ENCODE measurements around the gene AKAP5.
"Not testable (repeated sequence)": the region's sequence is repeated elsewhere in the genome, so short reads cannot be mapped to it uniquely, and the experiment has no call there.

The AKAP5 gene

DNA sequence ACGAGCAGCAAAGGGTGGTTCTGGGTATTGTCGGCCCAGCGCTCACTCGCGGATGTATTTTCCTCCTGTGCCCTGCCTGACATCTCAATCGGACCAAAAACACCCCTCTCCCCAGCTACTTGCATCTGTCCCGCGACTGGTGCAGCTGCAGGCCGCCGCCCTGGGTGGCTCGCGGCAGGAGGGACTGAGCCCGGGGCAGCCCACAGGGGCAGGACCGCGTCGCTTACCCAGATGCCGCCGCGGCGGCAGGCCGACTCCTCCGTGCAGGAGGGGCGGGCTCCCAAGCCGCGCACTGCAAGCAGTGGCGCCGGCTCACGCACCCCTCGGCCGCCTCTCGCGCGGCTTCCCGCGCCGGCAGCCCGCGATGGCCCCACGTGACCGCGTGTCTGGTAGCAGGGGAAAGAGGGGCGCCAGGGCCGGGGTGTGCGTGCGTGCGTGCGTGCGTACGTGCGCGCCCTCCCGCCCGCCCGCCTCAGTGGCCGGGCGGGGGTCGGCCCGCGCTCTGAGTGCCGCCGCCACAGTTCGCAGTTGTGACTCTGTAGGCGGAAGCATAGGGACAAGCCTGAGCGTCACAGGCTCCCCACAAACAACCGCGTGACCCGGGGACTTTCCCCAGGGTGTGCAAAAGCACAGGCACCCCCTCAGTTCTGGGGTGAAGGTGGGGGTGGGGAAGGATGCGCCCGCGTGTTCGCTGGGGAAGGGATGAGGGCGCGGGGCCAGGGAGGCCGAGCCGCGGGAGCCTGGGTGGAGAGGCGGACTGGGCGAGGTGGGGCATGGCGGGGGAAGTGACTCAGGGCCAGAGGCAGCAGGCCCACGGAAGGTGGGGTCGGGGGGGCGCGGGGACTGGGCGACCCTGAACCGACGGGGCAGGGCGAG lies 38.4 kb downstream of the AKAP5 start, which contains the start of gene ZBTB25:
Gene ZBTB25 (minus strand): TSS at position 405 of the 876 bp plus-strand sequence. CDS start 13,305 bp downstream, outside the sequence.
- peak; percentile 93 for DNase-seq (ENCODE audit: low spot score)

GRCh38 chr14:64504310-64504896 lies 39.1 kb downstream of the AKAP5 start, which contains the start of gene ZBTB1:
Gene ZBTB1, plus strand, starts transcription at chr14:64504770. Its CDS starts 16,735 bp downstream, at chr14:64521505.
- peak; percentile 83 for DNase-seq (ENCODE audit: low spot score)

- DNase-seq (ENCODE audit: low spot score) = peak; percentile 86
These were observed 39.8 kb downstream of the AKAP5 start for GRCh38 chr14:64504897-64505794.

- no peak for DNase-seq (ENCODE audit: low spot score)
These were observed 41.4 kb downstream of the AKAP5 start for GRCh38 chr14:64506721-64507120.

DNA sequence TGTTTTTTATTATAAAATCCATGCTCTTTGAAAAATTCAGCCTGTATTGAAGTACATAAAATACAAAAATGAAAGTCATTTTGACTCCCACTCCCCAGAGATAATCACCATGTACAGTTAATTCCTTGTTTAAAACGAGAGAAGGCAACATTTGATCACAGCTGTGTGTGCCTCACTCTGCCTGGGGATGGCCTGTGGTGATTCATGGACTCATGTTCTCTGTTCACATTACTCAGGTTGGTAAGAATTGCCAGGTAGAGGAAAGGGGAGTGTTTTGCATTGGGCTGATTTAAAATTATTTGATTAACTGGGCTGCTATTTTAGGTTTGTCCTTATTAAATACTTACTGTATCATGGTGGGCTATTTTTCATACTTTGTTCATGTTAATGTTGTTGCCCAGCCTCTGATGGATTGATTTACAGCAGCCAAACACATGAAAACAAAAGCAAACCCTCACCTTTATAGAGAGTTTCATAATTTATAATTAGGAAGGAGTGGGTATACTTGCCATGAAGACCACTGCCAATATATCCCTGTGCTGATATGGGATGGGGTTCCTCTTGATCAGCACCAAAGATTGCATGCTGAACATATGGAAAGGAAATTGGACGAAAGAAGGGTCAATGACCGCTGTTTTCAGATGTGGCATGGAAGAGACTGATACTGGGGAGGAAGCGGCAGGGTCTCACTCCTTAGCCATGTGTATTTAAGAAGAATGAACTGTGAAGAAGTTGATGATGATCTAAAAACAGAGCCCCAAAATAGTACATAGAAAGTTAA lies 42.3 kb downstream of the AKAP5 start:
- DNase-seq (ENCODE audit: low spot score) = no peak

DNA sequence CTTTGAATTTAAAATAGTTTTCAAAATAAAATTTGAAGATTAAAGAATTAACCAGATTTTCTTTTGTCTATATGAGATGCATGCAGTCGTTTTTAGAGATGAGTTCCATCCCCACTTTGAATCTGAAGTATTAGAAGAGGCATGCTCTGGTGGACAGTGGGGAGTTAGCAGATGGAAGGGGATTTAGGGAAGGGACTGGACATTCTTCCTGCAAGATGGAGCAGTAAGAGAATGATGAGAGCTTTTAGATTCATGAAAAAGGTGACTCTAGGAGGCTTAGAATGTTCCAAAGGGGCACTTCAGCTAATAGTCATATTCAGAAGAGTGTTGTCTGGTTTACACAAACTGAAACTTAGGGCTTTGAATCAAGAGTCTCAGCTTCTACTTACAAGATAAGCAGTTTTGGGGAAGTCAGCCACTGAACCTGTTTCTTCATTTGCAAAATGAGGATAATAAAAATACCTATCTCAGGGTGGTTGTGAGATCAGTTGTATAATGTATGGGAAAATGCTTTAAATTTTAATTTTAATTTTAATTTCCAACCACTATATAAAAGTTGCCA lies 43.0 kb downstream of the AKAP5 start:
- no peak for DNase-seq (ENCODE audit: low spot score)

DNA sequence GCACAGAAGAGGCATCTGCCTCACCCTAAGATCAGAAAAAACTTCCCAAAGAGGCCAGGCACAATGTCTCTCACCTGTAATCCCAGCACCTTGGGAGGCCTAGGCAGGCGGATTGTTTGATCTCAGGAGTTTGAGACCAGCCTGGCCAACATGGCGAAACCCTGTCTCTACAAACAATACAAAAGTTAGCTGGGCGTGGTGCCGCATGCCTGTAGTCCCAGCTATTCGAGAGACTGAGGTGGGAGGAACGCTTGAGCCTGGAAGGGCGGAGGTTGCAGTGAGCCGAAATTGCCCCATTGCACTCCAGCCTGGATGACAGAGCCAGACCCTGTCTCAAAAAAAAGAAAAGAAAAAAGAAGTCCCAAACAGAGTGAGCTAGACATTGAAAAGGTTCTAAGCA lies 43.7 kb downstream of the AKAP5 start:
- no peak for DNase-seq (ENCODE audit: low spot score)

DNA sequence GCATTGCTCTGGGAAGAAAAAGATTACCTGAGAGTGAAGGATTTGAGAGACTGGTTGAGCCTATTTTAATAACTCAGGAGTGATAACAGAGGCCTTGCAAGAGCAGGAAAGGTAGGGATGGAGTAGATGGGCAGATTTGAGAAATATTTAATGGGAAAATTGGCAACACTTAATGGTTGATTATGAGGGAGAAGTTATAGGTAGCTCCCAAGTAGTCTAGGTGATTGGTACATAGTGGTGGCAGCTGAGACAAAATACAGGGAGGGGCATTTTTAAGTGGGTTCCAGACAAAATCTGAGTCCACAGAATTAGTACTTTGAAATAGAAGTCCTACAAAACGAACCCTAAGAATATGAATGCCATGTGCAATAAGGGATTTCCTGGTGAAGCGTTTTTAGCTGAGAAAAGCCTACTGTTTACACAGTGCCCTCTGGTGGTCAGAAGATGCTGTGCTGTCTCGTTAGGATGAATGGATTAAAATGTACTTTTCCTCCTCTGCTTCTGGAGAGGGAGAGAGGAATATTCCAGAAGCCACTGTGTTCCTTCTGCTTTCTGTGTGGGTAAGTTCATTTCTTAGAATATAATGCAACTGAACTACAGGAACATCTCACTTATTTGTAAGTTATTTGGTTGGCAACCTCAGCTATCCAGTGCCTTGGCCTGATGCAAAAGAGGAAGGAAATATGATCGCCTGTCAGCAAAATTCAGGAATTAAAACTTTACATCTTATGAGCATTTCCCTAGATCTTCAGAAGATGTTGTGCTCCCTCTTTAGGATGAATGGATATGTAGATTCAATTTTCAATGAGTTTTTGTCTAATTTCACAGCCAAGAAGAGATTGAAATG lies 45.7 kb downstream of the AKAP5 start:
- peak; percentile 58 for DNase-seq (ENCODE audit: low spot score)

DNA sequence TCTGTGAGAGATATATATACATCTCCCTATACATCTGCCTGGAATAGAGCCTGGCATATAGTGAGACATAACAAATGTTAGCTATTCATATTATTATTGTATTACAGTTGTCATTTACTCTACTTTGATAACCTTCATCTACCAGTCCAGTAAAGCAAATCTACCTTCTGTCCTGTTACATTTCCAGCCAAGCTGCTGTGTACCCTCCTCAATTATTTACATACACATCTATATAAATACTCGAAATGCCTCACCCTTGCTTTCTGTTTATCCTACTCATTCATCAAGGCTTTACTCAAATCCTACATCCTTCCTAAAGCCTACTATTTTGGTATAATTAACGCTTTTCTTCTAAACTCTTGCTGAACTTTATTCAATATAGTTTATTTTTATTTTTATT lies 48.0 kb downstream of the AKAP5 start:
- DNase-seq (ENCODE audit: low spot score) = no peak

DNA sequence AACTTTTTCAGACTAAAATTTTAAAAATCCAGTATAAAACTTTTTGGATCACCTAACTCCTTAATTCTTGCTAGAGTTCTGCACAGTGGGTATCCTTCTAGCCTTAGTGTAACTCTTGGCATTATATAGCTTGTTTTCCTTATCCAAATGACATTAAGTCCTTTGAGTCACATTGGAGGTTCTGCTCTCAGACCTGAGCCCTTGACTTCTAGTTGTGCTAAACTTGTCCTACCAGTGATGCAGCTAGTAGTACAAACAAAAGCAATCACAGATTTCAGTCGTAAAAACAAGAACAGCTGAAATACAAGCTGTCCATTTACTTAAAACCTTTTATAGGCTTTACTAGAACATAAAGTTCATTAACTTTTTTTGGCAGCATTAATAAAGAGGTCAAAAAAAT lies 49.8 kb downstream of the AKAP5 start:
- DNase-seq (ENCODE audit: low spot score) = no peak

- no peak for DNase-seq (ENCODE audit: low spot score)
These were observed 51.7 kb downstream of the AKAP5 start for GRCh38 chr14:64516969-64517368.

- not testable (repeated sequence) for DNase-seq (ENCODE audit: low spot score)
These were observed 52.4 kb downstream of the AKAP5 start for GRCh38 chr14:64517667-64518066.

- DNase-seq (ENCODE audit: low spot score) = no peak
These were observed 52.9 kb downstream of the AKAP5 start for GRCh38 chr14:64518229-64518628.

- DNase-seq (ENCODE audit: low spot score) = no peak
These were observed 55.4 kb downstream of the AKAP5 start for GRCh38 chr14:64520699-64521098.

DNA sequence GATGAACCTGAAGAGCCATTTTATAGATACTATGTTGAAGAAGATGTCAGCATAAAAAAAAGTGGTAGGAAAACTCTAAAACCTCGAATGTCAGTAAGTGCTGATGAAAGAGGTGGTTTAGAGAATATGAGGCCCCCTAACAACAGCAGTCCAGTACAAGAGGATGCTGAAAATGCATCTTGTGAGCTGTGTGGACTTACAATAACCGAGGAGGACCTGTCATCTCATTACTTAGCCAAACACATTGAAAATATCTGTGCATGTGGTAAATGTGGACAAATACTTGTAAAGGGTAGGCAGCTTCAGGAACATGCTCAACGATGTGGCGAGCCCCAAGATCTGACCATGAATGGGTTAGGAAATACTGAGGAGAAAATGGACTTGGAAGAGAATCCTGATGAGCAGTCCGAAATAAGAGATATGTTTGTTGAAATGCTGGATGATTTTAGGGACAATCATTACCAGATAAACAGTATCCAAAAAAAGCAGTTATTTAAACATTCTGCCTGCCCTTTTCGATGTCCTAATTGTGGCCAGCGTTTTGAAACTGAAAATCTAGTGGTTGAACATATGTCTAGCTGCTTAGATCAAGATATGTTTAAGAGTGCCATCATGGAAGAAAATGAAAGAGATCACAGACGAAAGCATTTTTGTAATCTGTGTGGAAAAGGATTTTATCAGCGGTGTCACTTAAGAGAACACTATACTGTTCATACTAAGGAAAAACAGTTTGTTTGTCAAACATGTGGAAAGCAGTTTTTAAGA lies 57.5 kb downstream of the AKAP5 start:
- DNase-seq (ENCODE audit: low spot score) = no peak

Measured in D341Med (cell line).